ENCODE measurements around the gene GRAMD2A. TPM values are rescaled to one million over a fixed set of nuclear protein-coding genes. Genes with fewer than 3 reads are reported as not detected.
"Not testable (repeated sequence)": the region's sequence is repeated elsewhere in the genome, so short reads cannot be mapped to it uniquely, and the experiment has no call there.

GRAMD2A gene
- total RNA-seq, 2 experiments from 2014 or later = 0.10 TPM; not detected in 1

GRCh38 chr15:72171978-72172377, 25.6 kb downstream of the GRAMD2A start:
- CTCF ChIA-PET; H3K36me3 Mint-ChIP-seq (ENCODE audit: low read depth); H3K4me3 Mint-ChIP-seq; H3K9me3 Mint-ChIP-seq (ENCODE audit: insufficient read depth); DNase-seq; H3K27ac Mint-ChIP-seq; ATAC-seq: not testable (repeated sequence)
- POLR2A ChIA-PET = interaction anchor here (0.5 kb wide), 1 partner anchor 21 kb away, joined by 4 read pairs; no protein-coding TSS in a partner anchor
- peaks cover 36% of the 10 kb centered on the region for H3K4me1 Mint-ChIP-seq (ENCODE audit: low read depth)
- H3K27me3 Mint-ChIP-seq (ENCODE audit: low read depth) = peaks cover 17% of the 10 kb centered on the region

- no peaks in the 10 kb centered on the region for H3K36me3 Mint-ChIP-seq (ENCODE audit: low read depth)
- POLR2A ChIA-PET = no interaction called here
- CTCF ChIA-PET = interaction anchor here (1.9 kb wide), 1 partner anchor 15 kb away, joined by 4 read pairs; no protein-coding TSS in a partner anchor
- H3K4me1 Mint-ChIP-seq (ENCODE audit: low read depth) = peaks cover 36% of the 10 kb centered on the region
- H3K4me3 Mint-ChIP-seq = no peak overlapping the region
- no peaks in the 10 kb centered on the region for H3K9me3 Mint-ChIP-seq (ENCODE audit: insufficient read depth)
- H3K27me3 Mint-ChIP-seq (ENCODE audit: low read depth) = peaks cover 19% of the 10 kb centered on the region
- no peak overlapping the region for H3K27ac Mint-ChIP-seq
- DNase-seq (no peak), ATAC-seq (no peak)
These were observed 26.9 kb downstream of the GRAMD2A start for GRCh38 chr15:72170691-72171090.

- DNase-seq (no peak), ATAC-seq (no peak)
- ChIA-PET CTCF (interaction anchor here (1.9 kb wide), 1 partner anchor 14 kb away, joined by 4 read pairs; no protein-coding TSS in a partner anchor), POLR2A (no interaction called here)
- H3K9me3 Mint-ChIP-seq (ENCODE audit: insufficient read depth) = no peaks in the 10 kb centered on the region
- H3K36me3 Mint-ChIP-seq (ENCODE audit: low read depth) = no peaks in the 10 kb centered on the region
- peaks cover 31% of the 10 kb centered on the region for H3K4me1 Mint-ChIP-seq (ENCODE audit: low read depth)
- no peak overlapping the region for H3K27ac Mint-ChIP-seq
- no peak overlapping the region for H3K4me3 Mint-ChIP-seq
- H3K27me3 Mint-ChIP-seq (ENCODE audit: low read depth) = peaks cover 13% of the 10 kb centered on the region
These were observed 27.5 kb downstream of the GRAMD2A start for GRCh38 chr15:72169921-72170611.

- ChIA-PET POLR2A (interaction anchor here (0.5 to 1.6 kb wide), 3 partner anchors 8 to 19 kb away, joined by 3 to 5 read pairs (median 4); no protein-coding TSS in a partner anchor), CTCF (interaction anchor here (1.5 to 2.7 kb wide), 3 partner anchors 13 to 388 kb away, joined by 4 to 16 read pairs (median 4); no protein-coding TSS in a partner anchor)
- no peak overlapping the region for H3K4me3 Mint-ChIP-seq
- H3K27ac Mint-ChIP-seq = peak overlapping the region; percentile 84
- DNase-seq (no peak), ATAC-seq (no peak)
- H3K36me3 Mint-ChIP-seq (ENCODE audit: low read depth) = no peaks in the 10 kb centered on the region
- H3K27me3 Mint-ChIP-seq (ENCODE audit: low read depth) = peaks cover 9% of the 10 kb centered on the region
- peaks cover 27% of the 10 kb centered on the region for H3K4me1 Mint-ChIP-seq (ENCODE audit: low read depth)
- no peaks in the 10 kb centered on the region for H3K9me3 Mint-ChIP-seq (ENCODE audit: insufficient read depth)
These were observed 28.2 kb downstream of the GRAMD2A start for GRCh38 chr15:72169236-72169920.

GRCh38 chr15:72168808-72169190, 28.8 kb downstream of the GRAMD2A start:
- H3K9me3 Mint-ChIP-seq (ENCODE audit: insufficient read depth) = no peaks in the 10 kb centered on the region
- ChIA-PET POLR2A (interaction anchor here (0.5 to 1.6 kb wide), 3 partner anchors 9 to 18 kb away, joined by 3 to 5 read pairs (median 4); no protein-coding TSS in a partner anchor), CTCF (interaction anchor here (0.9 to 2.7 kb wide), 3 partner anchors 12 to 424 kb away, joined by 4 to 16 read pairs (median 5); no protein-coding TSS in a partner anchor)
- peak overlapping the region; percentile 42 for H3K4me3 Mint-ChIP-seq
- H3K4me1 Mint-ChIP-seq (ENCODE audit: low read depth) = peaks cover 27% of the 10 kb centered on the region
- H3K36me3 Mint-ChIP-seq (ENCODE audit: low read depth) = no peaks in the 10 kb centered on the region
- ATAC-seq (peak; percentile 6), DNase-seq (no peak)
- peaks cover 9% of the 10 kb centered on the region for H3K27me3 Mint-ChIP-seq (ENCODE audit: low read depth)
- peak overlapping the region; percentile 84 for H3K27ac Mint-ChIP-seq

- POLR2A ChIA-PET = interaction anchor here (1.0 to 1.6 kb wide), 2 partner anchors 9 to 16 kb away, joined by 3 to 5 read pairs; no protein-coding TSS in a partner anchor
These were observed 29.3 kb downstream of the GRAMD2A start for GRCh38 chr15:72168131-72168807.

GRCh38 chr15:72167445-72167844, 30.1 kb downstream of the GRAMD2A start:
- Mint-ChIP-seq H3K27ac (peak overlapping the region; percentile 44), H3K27me3 (ENCODE audit: low read depth) (peaks cover 5% of the 10 kb centered on the region), H3K4me3 (no peak overlapping the region), H3K4me1 (ENCODE audit: low read depth) (peaks cover 27% of the 10 kb centered on the region), H3K36me3 (ENCODE audit: low read depth) (no peaks in the 10 kb centered on the region), H3K9me3 (ENCODE audit: insufficient read depth) (no peaks in the 10 kb centered on the region)
- DNase-seq = no peak
- ChIA-PET CTCF (interaction anchor here (0.8 to 2.7 kb wide), 2 partner anchors 11 to 14 kb away, joined by 3 to 16 read pairs; no protein-coding TSS in a partner anchor), POLR2A (no interaction called here)
- no peak for ATAC-seq

More at GRCh38 chr15:72168131-72168807, 29.3 kb downstream of the GRAMD2A start:
- H3K4me3 Mint-ChIP-seq = peak overlapping the region; percentile 42
- H3K27me3 Mint-ChIP-seq (ENCODE audit: low read depth) = peaks cover 9% of the 10 kb centered on the region
- H3K36me3 Mint-ChIP-seq (ENCODE audit: low read depth) = no peaks in the 10 kb centered on the region
- peak overlapping the region; percentile 84 for H3K27ac Mint-ChIP-seq
- H3K9me3 Mint-ChIP-seq (ENCODE audit: insufficient read depth) = no peaks in the 10 kb centered on the region
- ATAC-seq = peak; percentile 88
- peak; percentile 67 for DNase-seq
- H3K4me1 Mint-ChIP-seq (ENCODE audit: low read depth) = peaks cover 27% of the 10 kb centered on the region
- CTCF ChIA-PET = interaction anchor here (0.9 to 2.7 kb wide), 3 partner anchors 12 to 424 kb away, joined by 4 to 16 read pairs (median 5); no protein-coding TSS in a partner anchor

GRCh38 chr15:72166716-72167417, 30.7 kb downstream of the GRAMD2A start:
- H3K4me1 Mint-ChIP-seq (ENCODE audit: low read depth) = peaks cover 27% of the 10 kb centered on the region
- H3K27me3 Mint-ChIP-seq (ENCODE audit: low read depth) = peaks cover 5% of the 10 kb centered on the region
- no peak overlapping the region for H3K4me3 Mint-ChIP-seq
- ATAC-seq (no peak), DNase-seq (no peak)
- no peaks in the 10 kb centered on the region for H3K36me3 Mint-ChIP-seq (ENCODE audit: low read depth)
- ChIA-PET POLR2A (no interaction called here), CTCF (interaction anchor here (0.8 to 2.7 kb wide), 2 partner anchors 10 to 13 kb away, joined by 3 to 16 read pairs; no protein-coding TSS in a partner anchor)
- no peaks in the 10 kb centered on the region for H3K9me3 Mint-ChIP-seq (ENCODE audit: insufficient read depth)
- H3K27ac Mint-ChIP-seq = peak overlapping the region; percentile 44

- ChIA-PET POLR2A (no interaction called here), CTCF (interaction anchor here (2.7 kb wide), 1 partner anchor 7 kb away, joined by 14 read pairs; no protein-coding TSS in a partner anchor)
- ATAC-seq (no peak), DNase-seq (no peak)
- H3K27ac Mint-ChIP-seq = no peak overlapping the region
- H3K36me3 Mint-ChIP-seq (ENCODE audit: low read depth) = no peaks in the 10 kb centered on the region
- peaks cover 16% of the 10 kb centered on the region for H3K4me1 Mint-ChIP-seq (ENCODE audit: low read depth)
- H3K9me3 Mint-ChIP-seq (ENCODE audit: insufficient read depth) = no peaks in the 10 kb centered on the region
- H3K4me3 Mint-ChIP-seq = no peak overlapping the region
- H3K27me3 Mint-ChIP-seq (ENCODE audit: low read depth) = peaks cover 6% of the 10 kb centered on the region
These were observed 33.9 kb downstream of the GRAMD2A start for GRCh38 chr15:72163719-72164118.

GRCh38 chr15:72162569-72162968, 35.0 kb downstream of the GRAMD2A start:
- H3K36me3 Mint-ChIP-seq (ENCODE audit: low read depth) = no peaks in the 10 kb centered on the region
- no peak overlapping the region for H3K27ac Mint-ChIP-seq
- peaks cover 8% of the 10 kb centered on the region for H3K27me3 Mint-ChIP-seq (ENCODE audit: low read depth)
- peaks cover 4% of the 10 kb centered on the region for H3K4me1 Mint-ChIP-seq (ENCODE audit: low read depth)
- no peaks in the 10 kb centered on the region for H3K9me3 Mint-ChIP-seq (ENCODE audit: insufficient read depth)
- no peak overlapping the region for H3K4me3 Mint-ChIP-seq
- no peak for ATAC-seq
- ChIA-PET POLR2A (no interaction called here), CTCF (interaction anchor here (1.1 to 1.4 kb wide), 2 partner anchors 13 to 419 kb away, joined by 3 to 4 read pairs; no protein-coding TSS in a partner anchor)
- DNase-seq = no peak

Measured in activated CD8-positive, alpha-beta T cell treated with anti-CD3 and anti-CD28 coated beads, Interleukin-2, amount 10 ng/mL, durations not matched to agents 7 days and 5 days (primary cell).